ENCODE data around the gene MAB21L4.

- TF ChIP-seq, protein P1, sequence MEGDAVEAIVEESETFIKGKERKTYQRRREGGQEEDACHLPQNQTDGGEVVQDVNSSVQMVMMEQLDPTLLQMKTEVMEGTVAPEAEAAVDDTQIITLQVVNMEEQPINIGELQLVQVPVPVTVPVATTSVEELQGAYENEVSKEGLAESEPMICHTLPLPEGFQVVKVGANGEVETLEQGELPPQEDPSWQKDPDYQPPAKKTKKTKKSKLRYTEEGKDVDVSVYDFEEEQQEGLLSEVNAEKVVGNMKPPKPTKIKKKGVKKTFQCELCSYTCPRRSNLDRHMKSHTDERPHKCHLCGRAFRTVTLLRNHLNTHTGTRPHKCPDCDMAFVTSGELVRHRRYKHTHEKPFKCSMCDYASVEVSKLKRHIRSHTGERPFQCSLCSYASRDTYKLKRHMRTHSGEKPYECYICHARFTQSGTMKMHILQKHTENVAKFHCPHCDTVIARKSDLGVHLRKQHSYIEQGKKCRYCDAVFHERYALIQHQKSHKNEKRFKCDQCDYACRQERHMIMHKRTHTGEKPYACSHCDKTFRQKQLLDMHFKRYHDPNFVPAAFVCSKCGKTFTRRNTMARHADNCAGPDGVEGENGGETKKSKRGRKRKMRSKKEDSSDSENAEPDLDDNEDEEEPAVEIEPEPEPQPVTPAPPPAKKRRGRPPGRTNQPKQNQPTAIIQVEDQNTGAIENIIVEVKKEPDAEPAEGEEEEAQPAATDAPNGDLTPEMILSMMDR (IDR thresholded peaks at IDR 0.05), result no peak
- TF ChIP-seq POLR2A (IDR thresholded peaks at IDR 0.05), result no peak
Observed at GRCh38 chr2:240887631-240888030, 8.3 kb downstream of the MAB21L4 start.
